ENCODE results near the gene PLCB1.
"Not testable (repeated sequence)": the region's sequence is repeated elsewhere in the genome, so short reads cannot be mapped to it uniquely, and the experiment has no call there.

Gene PLCB1

DNA sequence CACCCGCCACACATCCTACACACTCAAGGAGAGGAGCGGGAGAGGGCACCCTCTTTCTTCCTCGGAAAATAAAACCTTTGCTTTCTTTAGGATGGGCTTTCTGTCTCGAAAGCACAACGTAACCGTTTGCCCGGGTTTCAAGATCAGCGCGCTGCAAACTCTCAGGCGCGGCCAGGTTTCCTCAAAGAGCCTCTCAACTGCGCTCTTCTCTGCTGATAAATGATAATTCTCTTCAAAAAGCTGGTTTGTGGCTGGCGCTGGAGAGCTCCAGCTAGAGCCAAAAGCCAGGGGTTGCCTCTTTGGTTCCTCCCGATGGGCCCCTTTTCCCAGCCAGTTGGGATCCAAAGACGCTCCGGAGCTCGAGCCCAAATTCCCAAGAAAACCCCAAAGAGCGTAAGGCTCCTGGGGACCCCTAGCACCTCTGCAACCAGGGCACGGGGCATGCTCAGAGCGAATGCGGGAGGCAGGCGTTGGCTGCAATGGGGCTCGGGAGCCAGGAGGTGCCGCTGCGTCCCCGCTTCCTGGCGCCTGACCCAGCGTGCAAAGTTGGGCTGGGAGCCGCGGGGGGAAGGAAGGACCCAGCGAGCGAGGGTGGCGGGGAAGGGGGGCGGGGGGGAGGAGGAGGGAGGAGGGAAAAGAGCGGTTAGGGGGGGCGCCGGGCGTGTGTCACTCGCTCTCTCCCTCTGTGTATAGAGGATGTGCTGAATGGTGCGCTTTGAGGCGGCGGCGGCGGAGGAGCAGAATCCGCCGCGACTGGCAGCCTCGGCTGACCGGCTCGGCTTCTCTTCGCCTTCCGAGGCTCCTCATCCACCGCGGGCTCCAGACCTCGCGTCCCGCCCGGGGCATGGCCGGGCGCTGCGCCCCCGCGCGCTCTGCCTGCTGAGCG is at the start of gene PLCB1:
Gene PLCB1 (plus strand): TSS at position 669 of the 886 bp plus-strand sequence. CDS start 386 bp downstream, outside the sequence.
- DNase-seq: peak; percentile 73 to 82

GRCh38 chr20:8082989-8083388 is 49.1 kb upstream of the PLCB1 start:
- DNase-seq: peak; percentile 74 to 88

GRCh38 chr20:8089668-8090067 is 42.4 kb upstream of the PLCB1 start:
- no peak for DNase-seq

- no peak for DNase-seq
Measured at GRCh38 chr20:8094415-8094818, 37.6 kb upstream of the PLCB1 start.

- DNase-seq: no peak
Measured at GRCh38 chr20:8094850-8095249, 37.2 kb upstream of the PLCB1 start.

DNA sequence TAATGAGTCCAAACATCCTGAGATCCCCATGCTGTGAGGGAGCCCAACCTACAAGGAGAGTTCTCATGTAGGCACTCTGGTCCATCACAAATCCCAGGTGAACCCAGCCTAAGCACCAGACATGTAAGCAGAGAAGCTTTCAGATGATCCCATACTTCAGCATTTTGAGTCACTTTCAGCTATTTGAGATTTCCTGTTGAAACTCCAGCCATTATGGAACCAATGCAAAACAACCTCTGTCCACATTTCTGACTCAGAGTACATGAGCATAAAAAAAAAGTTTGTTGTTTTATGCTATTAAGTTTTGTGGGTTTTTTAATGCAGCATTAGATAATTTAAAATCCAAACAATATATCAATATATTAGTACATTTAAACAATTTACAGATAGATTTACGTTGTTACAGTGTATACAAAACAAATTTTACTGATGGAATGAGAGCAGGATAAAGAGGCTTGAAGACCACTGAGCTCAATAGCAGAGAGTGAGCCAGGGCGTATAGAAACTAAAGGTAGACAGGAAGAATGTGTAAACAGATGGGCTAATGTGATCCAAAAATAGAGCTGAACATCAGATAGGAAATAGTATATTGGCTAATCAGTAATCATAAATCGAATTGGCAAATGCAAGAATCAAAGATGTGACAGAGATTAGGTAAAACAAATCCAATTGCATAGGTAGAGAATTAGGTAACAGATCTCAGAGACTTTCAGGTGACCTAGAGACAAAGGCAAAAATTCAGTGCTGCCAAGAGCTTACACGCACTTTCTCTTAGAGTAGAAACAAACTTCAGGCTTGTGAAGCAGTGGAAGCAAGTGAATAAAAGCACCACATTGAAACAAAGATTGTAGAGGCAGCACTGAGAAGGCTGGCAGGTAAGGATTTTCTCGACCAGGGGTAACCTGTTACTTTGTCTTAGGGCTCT is 36.2 kb upstream of the PLCB1 start:
- DNase-seq: no peak

DNA sequence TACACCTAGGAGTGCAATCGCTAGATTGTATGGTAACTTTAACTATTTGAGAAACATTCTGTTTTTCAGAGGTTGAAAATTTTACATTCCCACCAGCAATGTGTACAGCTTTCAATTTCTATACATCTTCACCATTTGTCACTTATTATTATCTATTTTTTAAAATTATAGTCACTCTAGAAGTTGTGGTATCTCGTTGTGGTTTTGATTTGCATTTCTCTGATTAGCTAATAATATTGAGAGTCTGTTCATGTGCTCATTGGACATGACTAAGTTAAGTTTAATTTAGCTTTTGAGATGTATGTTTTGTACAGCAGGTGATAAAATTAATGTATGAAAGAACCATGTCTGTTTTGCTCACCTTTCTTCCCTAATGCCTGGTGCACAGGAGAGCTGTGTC is 34.8 kb upstream of the PLCB1 start:
- DNase-seq: no peak

DNA sequence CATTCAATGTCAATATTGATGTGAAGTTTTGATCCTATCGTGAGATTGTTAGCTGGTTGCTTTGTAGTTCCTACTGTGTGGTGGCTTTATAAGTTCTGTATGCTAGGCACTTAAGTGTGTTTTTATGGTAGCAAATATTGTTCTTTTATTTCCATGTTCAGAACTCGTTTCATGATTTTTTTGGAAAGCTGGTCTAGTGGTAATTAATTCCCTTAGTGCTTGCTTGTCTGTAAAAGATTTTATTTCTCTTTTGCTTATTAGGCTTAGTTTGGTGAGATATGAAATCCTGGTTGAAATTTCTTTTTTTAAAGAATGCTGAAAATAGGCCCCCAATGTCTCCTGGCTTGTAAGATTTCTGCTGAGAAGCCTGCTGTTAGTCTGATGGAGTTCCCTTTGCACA is 27.8 kb upstream of the PLCB1 start:
- DNase-seq: no peak

DNA sequence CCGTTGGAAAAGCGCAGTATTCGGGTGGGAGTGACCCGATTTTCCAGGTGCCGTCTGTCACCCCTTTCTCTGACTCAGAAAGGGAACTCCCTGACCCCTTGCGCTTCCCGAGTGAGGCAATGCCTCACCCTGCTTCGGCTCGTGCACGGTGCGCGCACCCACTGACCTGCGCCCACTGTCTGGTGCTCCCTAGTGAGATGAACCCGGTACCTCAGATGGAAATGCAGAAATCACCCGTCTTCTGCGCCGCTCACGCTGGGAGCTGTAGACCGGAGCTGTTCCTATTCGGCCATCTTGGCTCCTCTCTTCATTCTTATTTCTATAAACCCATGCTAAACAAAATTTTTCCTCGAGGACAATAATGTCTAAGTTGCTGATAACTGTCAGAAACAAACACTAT is 17.5 kb upstream of the PLCB1 start:
- not testable (repeated sequence) for DNase-seq

- no peak for DNase-seq
Measured at GRCh38 chr20:8115436-8115835, 16.6 kb upstream of the PLCB1 start.

DNA sequence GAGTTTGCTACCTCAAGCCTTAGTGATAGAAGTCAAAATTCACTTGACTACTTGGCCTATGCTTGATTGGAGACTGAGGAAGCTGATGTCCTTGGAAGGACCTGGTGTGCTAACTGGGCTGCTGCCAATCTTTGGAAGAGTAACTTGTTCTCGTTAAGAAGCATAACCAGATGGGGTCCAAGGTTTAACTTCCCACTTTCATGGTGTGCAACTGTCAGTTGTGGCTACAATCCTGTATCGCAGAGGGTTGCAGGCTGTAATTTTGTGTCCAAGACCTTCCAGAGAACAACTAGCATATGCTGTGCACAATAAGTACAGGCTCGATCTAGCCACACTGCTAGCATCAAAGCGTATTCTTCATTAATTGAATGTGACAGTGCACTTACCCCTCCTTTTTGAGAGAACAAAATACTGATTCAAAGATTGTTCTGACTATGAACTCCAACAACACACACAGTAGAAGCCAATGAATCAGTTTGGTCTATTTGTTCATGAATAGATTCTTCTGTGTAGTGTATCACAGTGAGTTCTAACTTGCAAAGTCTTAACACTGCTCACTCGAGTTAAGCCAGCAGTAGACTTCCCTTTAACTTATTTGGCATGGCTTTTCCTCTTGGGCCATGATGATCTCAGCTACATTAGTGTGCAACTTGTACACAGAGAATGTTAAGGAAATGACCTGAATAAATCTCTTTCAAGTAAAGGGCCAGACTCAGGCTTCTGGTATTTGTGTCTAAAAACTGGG is 15.8 kb upstream of the PLCB1 start:
- no peak for DNase-seq

- no peak for DNase-seq
Measured at GRCh38 chr20:8117636-8118035, 14.4 kb upstream of the PLCB1 start.

- no peak for DNase-seq
Measured at GRCh38 chr20:8118039-8118438, 14.0 kb upstream of the PLCB1 start.

DNA sequence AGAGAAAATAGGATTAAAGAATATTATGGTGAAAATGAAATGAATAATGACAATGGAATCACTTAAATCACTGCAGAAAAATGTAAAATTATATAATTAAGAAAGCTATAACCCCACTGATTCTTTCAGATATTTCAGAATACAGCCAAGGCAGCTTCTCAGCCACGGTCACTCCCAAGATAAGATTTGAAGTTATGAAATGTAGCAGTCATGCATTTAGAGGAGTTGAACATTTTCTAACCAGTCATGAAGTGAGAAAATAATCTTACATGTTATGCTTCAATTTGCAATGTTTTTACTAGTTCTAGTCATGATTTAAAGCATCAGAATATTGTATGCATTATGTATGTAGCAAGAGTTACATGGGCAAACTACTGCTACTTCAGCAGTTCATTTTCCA is 13.3 kb upstream of the PLCB1 start:
- no peak for DNase-seq

GRCh38 chr20:8121666-8122065 is 10.4 kb upstream of the PLCB1 start:
- no peak for DNase-seq

GRCh38 chr20:8124639-8125038 is 7.4 kb upstream of the PLCB1 start:
- no peak for DNase-seq

DNA sequence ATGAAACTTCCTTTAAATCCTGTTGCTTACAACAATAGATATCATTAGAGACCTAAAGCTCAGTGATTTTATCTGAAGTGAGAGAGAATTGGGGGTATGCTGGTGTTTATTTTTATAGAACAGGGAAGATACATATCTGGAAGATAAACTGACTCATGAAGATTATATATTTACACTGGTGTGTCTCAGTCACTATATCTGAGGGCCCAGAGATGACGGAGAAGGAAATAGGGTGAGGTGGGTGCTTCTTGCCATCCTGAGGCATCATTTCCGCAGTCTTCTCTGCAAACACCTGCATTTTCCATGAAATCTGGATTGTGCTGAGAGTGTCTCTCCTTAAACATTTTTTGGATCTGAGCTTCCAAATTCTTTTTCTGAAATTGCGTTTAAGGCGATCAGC is 5.9 kb upstream of the PLCB1 start:
- DNase-seq: no peak

DNA sequence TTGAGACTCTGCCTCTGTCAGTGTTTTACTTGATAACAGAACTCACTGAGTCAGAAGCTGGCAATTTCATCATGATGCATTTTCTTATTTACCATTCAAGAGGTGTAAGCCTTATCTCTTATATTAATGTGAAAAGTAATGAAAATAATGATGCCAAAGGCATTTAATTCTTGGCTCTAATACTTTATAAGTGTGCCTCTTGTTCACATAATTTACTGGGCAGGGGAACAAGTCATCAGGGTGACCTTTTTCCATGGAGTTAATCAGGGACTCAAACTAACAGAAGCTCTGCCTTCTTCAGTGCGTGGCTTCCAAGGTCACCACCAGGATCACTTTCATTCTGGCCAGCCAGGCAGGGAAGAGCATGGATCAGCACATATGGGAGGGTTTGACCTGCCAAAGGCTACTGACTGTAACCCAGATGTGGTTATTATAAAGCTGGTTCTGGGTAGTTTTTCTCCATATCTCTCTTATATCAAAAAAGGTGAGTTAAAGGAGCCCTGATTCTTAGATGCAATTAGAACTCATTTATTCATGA is 5.2 kb upstream of the PLCB1 start:
- DNase-seq: no peak

DNA sequence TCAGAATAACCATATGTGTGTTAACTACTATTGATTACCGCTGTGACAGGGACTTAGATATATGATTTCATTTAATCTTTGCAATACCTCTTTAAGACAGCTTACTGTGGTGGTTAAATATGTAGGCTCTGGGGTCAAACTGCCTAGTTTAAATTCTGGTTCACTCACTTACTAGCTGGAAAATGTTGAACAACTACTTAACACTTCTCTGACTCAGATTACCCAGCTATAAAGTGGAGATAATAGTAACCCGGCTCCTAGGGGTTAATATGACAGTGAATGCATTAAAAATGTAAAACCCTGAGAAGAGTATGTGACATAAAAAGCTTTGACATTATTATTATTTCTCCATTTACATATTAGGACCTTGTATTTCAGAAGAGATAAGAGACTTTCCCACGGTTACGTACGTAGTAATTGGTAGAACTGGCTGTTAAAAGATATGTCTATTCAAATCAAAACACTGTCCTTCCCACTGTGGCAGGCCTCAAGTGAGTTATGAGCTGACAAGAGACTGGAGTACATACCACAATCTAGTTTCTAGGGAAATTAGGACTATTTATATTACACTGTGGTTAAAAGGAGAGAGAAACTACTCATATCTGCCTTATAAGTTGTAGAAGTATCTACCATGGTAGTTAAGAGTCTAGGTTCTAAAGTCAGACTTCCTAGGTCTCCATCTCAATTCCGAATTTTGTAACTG is 4.4 kb upstream of the PLCB1 start:
- DNase-seq: no peak

GRCh38 chr20:8128291-8129060 is 3.6 kb upstream of the PLCB1 start:
- no peak for DNase-seq
